SW 1271 (cell line): Measurements from ENCODE around the gene HOXA11.

Experiments used
- DNase-seq, 2 experiments: peaks; one replicate each; lab custom pipeline; 2025; lab: John Stamatoyannopoulos, UW

HOXA11 gene

GRCh38 chr7:27205325-27206280 is 20.6 kb upstream of the HOXA11 start:
- no peak for DNase-seq

DNA sequence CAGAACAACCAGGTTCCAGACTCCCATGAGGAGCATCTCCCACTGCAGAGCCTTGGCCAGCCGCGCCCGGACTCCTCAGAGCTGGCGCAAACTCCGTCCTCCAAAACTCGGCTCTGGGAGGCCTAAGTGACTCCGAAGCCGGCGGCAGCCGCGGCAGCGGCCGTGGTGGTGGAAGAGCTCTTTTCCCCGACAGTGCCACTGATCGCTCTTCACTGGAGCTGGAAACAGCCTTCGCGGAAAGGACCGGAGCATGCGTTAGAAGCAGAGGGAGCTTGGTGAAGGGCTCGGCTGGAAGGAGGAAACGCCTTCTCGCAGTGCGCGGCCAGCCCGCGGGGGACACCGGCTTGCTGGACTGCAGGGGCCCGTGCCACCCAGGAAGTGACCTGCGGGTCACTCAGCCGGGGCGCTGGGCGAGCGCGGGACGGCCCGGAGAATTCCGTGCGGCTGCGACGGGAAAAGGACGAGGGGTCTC is 19.9 kb upstream of the HOXA11 start:
- DNase-seq: no peak

DNA sequence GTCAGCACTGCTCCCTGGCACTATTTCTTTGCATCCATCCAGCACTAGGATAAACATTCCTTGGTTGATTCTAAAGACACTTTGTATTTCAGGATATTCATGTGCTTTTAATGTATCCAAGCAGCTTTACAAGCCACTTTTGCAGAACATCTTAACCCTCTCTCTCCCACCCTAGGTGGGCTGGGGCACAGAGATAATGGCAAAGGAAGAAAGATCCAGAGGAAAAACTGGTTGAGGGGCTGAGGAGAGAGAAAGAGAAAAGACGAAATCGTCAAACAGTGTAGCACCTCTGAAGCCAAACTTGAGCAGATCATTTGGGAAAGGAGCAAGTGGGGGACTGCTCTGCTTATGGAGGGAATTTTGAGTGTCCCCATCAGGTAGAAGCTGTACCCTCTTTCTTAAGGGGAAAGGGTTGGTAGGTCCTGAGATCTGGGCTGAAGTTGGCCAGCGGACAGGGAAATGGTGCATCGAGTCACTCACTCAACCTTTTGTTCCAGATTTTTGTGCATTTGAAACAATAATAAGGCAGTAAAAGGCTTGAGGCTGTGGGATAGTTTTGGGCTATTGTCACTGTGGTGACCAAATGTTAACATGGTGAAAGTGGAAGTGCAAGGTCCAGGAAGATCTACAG is 19.0 kb upstream of the HOXA11 start:
- no peak for DNase-seq

- DNase-seq: no peak
These were observed 18.4 kb upstream of the HOXA11 start for GRCh38 chr7:27203365-27203953.

DNA sequence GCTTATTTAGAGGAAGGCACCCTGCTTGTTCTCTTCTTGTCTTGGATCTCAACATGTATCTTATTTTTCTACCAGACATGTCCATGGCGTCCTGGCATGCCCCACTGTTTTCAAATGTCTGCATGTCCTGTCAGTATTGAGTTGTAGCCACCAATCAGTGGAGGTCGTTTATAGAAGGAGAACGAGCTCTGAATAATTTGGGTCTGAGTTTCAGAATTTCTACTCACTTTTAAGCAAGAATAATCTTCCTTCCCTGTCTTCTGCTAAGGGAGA is 17.8 kb upstream of the HOXA11 start:
- DNase-seq: no peak

- no peak for DNase-seq
These were observed 17.2 kb upstream of the HOXA11 start for GRCh38 chr7:27202018-27202861.

GRCh38 chr7:27201580-27202017 is 16.6 kb upstream of the HOXA11 start:
- no peak for DNase-seq

- no peak for DNase-seq
These were observed 15.9 kb upstream of the HOXA11 start for GRCh38 chr7:27200761-27201579.

DNA sequence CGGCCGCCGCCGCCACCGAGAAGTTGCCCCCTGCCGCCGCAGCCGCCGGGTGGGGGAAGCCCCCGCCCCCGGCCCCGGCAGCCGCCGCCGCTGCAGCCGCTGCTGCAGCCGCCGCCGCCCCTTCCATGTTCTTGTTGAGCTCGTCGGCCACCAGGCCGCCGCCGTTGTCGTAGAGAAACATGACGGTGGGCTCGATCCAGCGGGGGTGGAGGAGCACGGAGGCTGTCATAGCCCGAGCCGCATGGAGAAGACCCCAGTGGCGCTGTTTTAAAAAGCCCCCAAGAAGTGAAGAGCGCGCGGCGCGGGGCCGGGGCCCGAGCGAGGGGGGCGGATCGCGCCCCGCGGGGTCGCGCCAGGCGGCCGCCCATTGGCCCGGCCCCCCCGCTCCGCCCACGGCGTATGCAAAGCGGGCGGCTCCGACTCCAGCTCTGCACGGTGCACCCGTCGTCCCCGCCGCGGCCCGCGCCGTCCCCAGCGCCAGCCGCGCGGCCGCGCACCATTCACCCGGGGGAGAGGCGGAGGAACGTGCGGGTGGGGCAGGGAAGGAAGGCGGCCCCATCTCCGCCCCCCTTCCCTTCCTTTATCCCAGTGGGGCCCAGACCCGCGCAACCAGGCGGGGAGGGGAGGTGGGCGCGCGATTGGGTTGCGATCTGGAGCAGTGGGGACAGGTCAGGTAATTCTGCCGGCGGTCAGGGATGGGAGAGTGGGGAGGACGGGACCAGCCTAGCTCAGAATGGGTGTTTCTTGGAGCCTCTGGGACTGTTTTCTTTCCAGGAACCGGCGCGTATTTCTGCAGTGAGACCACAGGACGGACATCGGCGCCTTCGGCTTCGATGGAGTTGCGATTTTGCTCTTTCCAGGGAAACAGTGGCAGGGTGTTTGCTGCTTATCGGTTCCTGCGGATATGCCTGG is 15.1 kb upstream of the HOXA11 start, which contains the start of gene HOXA13:
Gene HOXA13, minus strand, starts transcription at position 243 of the 912 bp plus-strand sequence. Its CDS starts 14 bp downstream, at position 229.
- peak in 1 of 2 experiments; percentile 61 for DNase-seq

DNA sequence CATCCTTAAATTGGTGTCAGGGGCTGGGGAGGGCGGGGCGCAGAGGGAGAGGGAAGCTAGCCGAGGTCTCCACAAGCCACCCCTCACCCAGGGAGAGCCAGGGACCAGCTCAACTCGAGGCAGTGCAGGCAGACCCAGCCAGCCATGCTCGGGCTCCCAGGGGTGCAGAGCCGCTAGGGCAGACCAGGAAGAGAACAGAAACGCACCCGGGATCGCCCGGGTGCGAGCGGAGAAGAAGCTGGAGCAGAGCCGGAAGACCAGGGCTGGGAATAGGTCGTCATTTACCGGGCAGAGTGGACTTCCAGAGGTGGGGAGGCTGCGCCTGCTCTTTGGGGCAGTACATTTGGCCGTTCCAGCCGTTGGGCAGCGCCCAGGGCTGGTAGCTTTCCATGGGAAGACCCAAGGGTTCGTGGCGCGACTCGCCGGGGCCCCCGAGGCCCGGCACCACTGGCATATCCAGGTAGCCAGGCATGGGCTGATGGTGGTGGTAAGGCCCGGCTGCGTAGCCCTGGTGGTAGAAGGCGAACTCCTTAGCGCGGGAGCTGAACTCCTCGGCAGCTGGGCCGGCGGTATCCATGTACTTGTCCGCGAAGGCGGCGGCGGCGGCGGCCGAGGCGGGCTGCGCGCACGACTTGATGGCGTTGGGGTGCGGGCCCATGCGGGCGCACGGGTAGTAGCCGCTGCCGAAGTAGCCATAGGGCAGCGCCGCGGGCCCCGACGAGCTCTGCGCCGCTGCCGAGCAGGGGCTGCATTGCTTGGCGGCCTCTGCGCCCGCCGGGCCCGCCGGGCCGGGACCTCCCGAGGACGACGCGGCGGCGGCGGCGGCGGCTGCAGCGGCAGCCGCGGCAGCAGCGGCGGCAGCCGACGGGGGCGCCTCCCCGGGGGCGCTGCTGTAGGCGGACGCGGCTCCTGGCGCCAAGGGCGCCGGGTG is 14.1 kb upstream of the HOXA11 start:
- no peak for DNase-seq

- DNase-seq: no peak
These were observed 13.3 kb upstream of the HOXA11 start for GRCh38 chr7:27198138-27198841.

- no peak for DNase-seq
These were observed 12.4 kb upstream of the HOXA11 start for GRCh38 chr7:27197137-27198042.

DNA sequence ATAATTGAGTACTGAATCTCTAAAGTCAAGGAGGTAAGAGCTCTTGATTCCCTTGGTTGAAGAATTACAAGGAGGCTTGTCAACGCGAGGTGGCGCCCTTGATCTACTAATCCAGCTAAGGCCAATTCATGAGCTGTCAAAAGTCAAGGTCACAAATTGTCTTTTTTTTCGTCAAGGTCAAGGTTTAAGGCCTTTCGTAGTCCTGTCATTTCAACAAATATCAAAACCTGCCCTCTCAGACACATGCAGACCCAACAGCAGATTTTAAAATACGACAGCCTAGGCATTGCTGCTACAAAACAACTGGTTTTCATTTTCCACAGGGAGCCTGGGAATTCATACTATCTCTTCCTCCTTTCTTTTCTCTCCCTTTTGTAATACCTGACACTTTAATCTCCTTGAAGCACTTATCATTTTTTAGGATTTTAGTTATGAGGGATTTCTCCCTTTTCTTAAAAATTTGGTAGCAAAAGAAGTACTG is 11.3 kb upstream of the HOXA11 start:
- peak in 1 of 2 experiments; percentile 55 for DNase-seq

DNA sequence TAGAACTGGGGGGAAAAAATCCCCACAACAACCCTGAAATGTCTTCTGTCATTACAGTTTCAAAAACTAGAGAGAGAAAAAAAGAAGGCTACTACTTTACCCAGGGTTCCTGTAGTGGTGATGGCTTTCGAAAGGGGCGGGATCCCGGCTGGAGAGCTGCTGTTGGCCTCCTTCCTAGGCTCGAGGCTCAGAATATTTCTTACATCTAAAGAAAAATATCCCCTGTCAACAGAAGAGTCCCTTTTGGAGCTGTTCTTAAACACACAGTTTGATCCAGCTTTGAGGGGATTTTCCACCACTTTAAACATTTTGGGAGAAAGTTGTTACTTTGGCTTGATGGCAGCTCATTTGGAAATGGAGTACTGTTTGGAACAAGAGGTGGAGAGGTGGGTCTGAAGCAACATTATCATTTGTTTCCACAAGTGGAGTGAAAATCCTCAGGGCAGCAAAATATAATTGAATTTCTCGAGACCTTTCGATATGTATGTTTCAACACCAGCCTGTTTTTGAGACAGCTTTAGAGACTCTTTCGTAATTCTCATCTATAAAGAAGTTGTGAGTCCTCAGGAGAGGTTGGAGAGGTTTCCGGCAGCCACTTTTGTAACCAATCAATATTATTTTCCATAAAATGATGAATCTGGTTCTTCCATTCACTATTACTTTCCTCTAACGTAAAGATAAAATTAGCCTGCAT is 9.8 kb upstream of the HOXA11 start:
- no peak for DNase-seq

GRCh38 chr7:27194002-27194352 is 8.9 kb upstream of the HOXA11 start:
- DNase-seq: no peak

GRCh38 chr7:27193335-27194001 is 8.4 kb upstream of the HOXA11 start:
- no peak for DNase-seq
